SHP77 (cell line): ENCODE data around the gene LARP4B.
"Not testable (repeated sequence)": the region's sequence is repeated elsewhere in the genome, so short reads cannot be mapped to it uniquely, and the experiment has no call there.

Experiments used
- DNase-seq, 2 experiments: peaks; one replicate each; lab custom pipeline; 2025; lab: John Stamatoyannopoulos, UW

The LARP4B gene

GRCh38 chr10:958106-958505 is 26.6 kb upstream of the LARP4B start:
- DNase-seq: no peak

GRCh38 chr10:955820-956217 is 24.3 kb upstream of the LARP4B start:
- no peak for DNase-seq

- DNase-seq: no peak
Measured at GRCh38 chr10:955127-955819, 23.8 kb upstream of the LARP4B start.

- DNase-seq: no peak
Measured at GRCh38 chr10:954396-954795, 22.9 kb upstream of the LARP4B start.

- no peak for DNase-seq
Measured at GRCh38 chr10:953836-954235, 22.3 kb upstream of the LARP4B start.

GRCh38 chr10:949446-949845 is 17.9 kb upstream of the LARP4B start:
- DNase-seq: no peak

GRCh38 chr10:948347-948746 is 16.8 kb upstream of the LARP4B start:
- DNase-seq: no peak

GRCh38 chr10:947881-948280 is 16.4 kb upstream of the LARP4B start:
- DNase-seq: no peak

GRCh38 chr10:947051-947450 is 15.5 kb upstream of the LARP4B start:
- DNase-seq: no peak

GRCh38 chr10:945778-946177 is 14.3 kb upstream of the LARP4B start:
- DNase-seq: no peak

GRCh38 chr10:944034-944831 is 12.7 kb upstream of the LARP4B start:
- no peak for DNase-seq

GRCh38 chr10:943334-944033 is 12.0 kb upstream of the LARP4B start:
- DNase-seq: no peak

- no peak for DNase-seq
Measured at GRCh38 chr10:938941-939678, 7.6 kb upstream of the LARP4B start.

- no peak for DNase-seq
Measured at GRCh38 chr10:934746-935406, 3.4 kb upstream of the LARP4B start.

GRCh38 chr10:934165-934564 is 2.7 kb upstream of the LARP4B start:
- DNase-seq: not testable (repeated sequence)

GRCh38 chr10:932589-932988 is 1.1 kb upstream of the LARP4B start:
- no peak for DNase-seq

GRCh38 chr10:930625-931325 is 730 bp downstream of the LARP4B start:
- no peak for DNase-seq

- DNase-seq: no peak
Measured at GRCh38 chr10:929960-930624, 1.4 kb downstream of the LARP4B start.

- DNase-seq: no peak
Measured at GRCh38 chr10:927131-927530, 4.4 kb downstream of the LARP4B start.

GRCh38 chr10:926075-926698 is 5.3 kb downstream of the LARP4B start:
- no peak for DNase-seq
